Adrenal gland (tissue), 5 donors: Measurements from ENCODE around the gene CYB5D1.

ENCODE experiments used
- POLR2A ChIP-seq, 2 donors: fragments of 450-650 bp; IDR thresholded peaks; one replicate each; pipeline ENCODE4 v1.6.1; 2017; ENCODE audit warnings: antibody characterized with exemption in 2 of 2, mild to moderate bottlenecking in 2 of 2, moderate library complexity in 1 of 2
- TF ChIP-seq, protein P1 (sequence below), 6 experiments: fragments of 450-650 bp in 4 of 6; fragments of 200-600 bp in 2 of 6; sonication (generic) in 1 of 6; IDR thresholded peaks; 1 replicate in 5 of 6; 2 replicates in 1 of 6; pipeline versions ENCODE4 v1.5.1 to v1.8.0; 2016 to 2021; ENCODE audit warnings: antibody characterized with exemption in 6 of 6, mild to moderate bottlenecking in 2 of 6, moderate library complexity in 1 of 6
- donor health status: DM: no; HTN: no; CAD: no.

DNA sequence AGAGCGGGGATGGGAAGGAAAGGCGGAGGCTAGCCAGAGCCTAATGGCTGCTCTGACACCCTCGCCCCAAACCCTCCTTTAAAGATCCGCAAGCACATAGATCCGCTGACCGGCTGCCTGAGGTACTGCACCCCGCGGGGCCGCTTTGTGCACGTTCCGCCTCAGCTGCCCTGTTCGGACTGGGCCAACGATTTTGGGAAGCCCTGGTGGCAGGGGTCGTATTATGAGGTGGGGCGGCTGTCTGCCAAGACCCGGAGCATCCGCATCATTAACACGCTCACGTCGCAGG, 663 bp downstream of the CYB5D1 start:
- TF ChIP-seq, protein P1, sequence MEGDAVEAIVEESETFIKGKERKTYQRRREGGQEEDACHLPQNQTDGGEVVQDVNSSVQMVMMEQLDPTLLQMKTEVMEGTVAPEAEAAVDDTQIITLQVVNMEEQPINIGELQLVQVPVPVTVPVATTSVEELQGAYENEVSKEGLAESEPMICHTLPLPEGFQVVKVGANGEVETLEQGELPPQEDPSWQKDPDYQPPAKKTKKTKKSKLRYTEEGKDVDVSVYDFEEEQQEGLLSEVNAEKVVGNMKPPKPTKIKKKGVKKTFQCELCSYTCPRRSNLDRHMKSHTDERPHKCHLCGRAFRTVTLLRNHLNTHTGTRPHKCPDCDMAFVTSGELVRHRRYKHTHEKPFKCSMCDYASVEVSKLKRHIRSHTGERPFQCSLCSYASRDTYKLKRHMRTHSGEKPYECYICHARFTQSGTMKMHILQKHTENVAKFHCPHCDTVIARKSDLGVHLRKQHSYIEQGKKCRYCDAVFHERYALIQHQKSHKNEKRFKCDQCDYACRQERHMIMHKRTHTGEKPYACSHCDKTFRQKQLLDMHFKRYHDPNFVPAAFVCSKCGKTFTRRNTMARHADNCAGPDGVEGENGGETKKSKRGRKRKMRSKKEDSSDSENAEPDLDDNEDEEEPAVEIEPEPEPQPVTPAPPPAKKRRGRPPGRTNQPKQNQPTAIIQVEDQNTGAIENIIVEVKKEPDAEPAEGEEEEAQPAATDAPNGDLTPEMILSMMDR (IDR thresholded peaks at IDR 0.05) = peak; percentile 30 to 65 (median 55)
- TF ChIP-seq POLR2A (IDR thresholded peaks at IDR 0.05) = no peak
